Mucosa of stomach (tissue), 1 donor: ENCODE measurements around the gene CYP4A22.

ENCODE experiments used
- H3K27me3 ChIP-seq: one replicate; pipeline ENCODE4 v1.7.0; 2013; ENCODE audit warnings: mild to moderate bottlenecking, low read length; ENCODE audit not compliant: control insufficient read depth, insufficient read depth
- H3K36me3 ChIP-seq: one replicate; pipeline ENCODE4 v1.7.0; 2013; ENCODE audit warnings: low read length; ENCODE audit not compliant: control insufficient read depth, insufficient read depth
- H3K4me1 ChIP-seq: one replicate; pipeline ENCODE4 v1.7.0; 2013; ENCODE audit warnings: mild to moderate bottlenecking, low read length; ENCODE audit not compliant: control insufficient read depth, insufficient read depth
- H3K4me3 ChIP-seq: one replicate; pipeline ENCODE4 v1.7.0; 2013; ENCODE audit warnings: low read length
- H3K9ac ChIP-seq: one replicate; pipeline ENCODE4 v1.7.0; 2013; ENCODE audit warnings: mild to moderate bottlenecking, low read length, moderate library complexity
- H3K9me3 ChIP-seq: one replicate; pipeline ENCODE4 v1.7.0; 2013; ENCODE audit warnings: mild to moderate bottlenecking, low read length, moderate library complexity; ENCODE audit not compliant: control insufficient read depth
- donor health status: Pancreatic carcinoma.

CYP4A22 gene

GRCh38 chr1:47181955-47182675 lies 44.9 kb downstream of the CYP4A22 start:
- H3K4me3 ChIP-seq = no peak overlapping the region
- peaks cover 49% of the 10 kb centered on the region for H3K4me1 ChIP-seq
- no peaks in the 10 kb centered on the region for H3K9me3 ChIP-seq
- peaks cover 4% of the 10 kb centered on the region for H3K27me3 ChIP-seq
- H3K36me3 ChIP-seq = no peaks in the 10 kb centered on the region
- H3K9ac ChIP-seq = peak overlapping the region; percentile 51

- no peak overlapping the region for H3K4me3 ChIP-seq
- H3K9ac ChIP-seq = peak overlapping the region; percentile 51
- H3K4me1 ChIP-seq = peaks cover 56% of the 10 kb centered on the region
Observed at GRCh38 chr1:47182676-47183235, 45.5 kb downstream of the CYP4A22 start.

GRCh38 chr1:47183308-47184089 lies 46.3 kb downstream of the CYP4A22 start:
- H3K27me3 ChIP-seq = peaks cover 4% of the 10 kb centered on the region
- no peaks in the 10 kb centered on the region for H3K9me3 ChIP-seq
- no peak overlapping the region for H3K9ac ChIP-seq
- H3K4me1 ChIP-seq = peaks cover 62% of the 10 kb centered on the region
- H3K4me3 ChIP-seq = no peak overlapping the region
- H3K36me3 ChIP-seq = no peaks in the 10 kb centered on the region

More at GRCh38 chr1:47182676-47183235, 45.5 kb downstream of the CYP4A22 start:
- Histone ChIP-seq H3K36me3 (no peaks in the 10 kb centered on the region), H3K9me3 (no peaks in the 10 kb centered on the region), H3K27me3 (peaks cover 4% of the 10 kb centered on the region)

- H3K4me1 ChIP-seq = peaks cover 67% of the 10 kb centered on the region
- H3K27me3 ChIP-seq = peaks cover 4% of the 10 kb centered on the region
- no peak overlapping the region for H3K9ac ChIP-seq
- H3K9me3 ChIP-seq = no peaks in the 10 kb centered on the region
- H3K36me3 ChIP-seq = no peaks in the 10 kb centered on the region
- H3K4me3 ChIP-seq = no peak overlapping the region
Observed at GRCh38 chr1:47184090-47184821, 47.0 kb downstream of the CYP4A22 start.

GRCh38 chr1:47184822-47185677 lies 47.8 kb downstream of the CYP4A22 start:
- H3K27me3 ChIP-seq = peaks cover 4% of the 10 kb centered on the region
- no peak overlapping the region for H3K4me3 ChIP-seq
- no peaks in the 10 kb centered on the region for H3K9me3 ChIP-seq
- H3K4me1 ChIP-seq = peaks cover 67% of the 10 kb centered on the region
- H3K9ac ChIP-seq = no peak overlapping the region
- no peaks in the 10 kb centered on the region for H3K36me3 ChIP-seq

GRCh38 chr1:47186267-47187185 lies 49.3 kb downstream of the CYP4A22 start:
- Histone ChIP-seq H3K4me1 (peaks cover 67% of the 10 kb centered on the region), H3K27me3 (peaks cover under 1% of the 10 kb centered on the region), H3K4me3 (no peak overlapping the region)

GRCh38 chr1:47187231-47187925 lies 50.1 kb downstream of the CYP4A22 start:
- no peak overlapping the region for H3K4me3 ChIP-seq

More at GRCh38 chr1:47186267-47187185, 49.3 kb downstream of the CYP4A22 start:
- no peaks in the 10 kb centered on the region for H3K36me3 ChIP-seq
- no peak overlapping the region for H3K9ac ChIP-seq
- H3K9me3 ChIP-seq = no peaks in the 10 kb centered on the region

GRCh38 chr1:47187926-47188250 lies 50.6 kb downstream of the CYP4A22 start:
- H3K4me1 ChIP-seq = peaks cover 67% of the 10 kb centered on the region
- no peak overlapping the region for H3K4me3 ChIP-seq
- no peak overlapping the region for H3K9ac ChIP-seq
- no peaks in the 10 kb centered on the region for H3K36me3 ChIP-seq
- H3K27me3 ChIP-seq = no peaks in the 10 kb centered on the region
- no peaks in the 10 kb centered on the region for H3K9me3 ChIP-seq

More at GRCh38 chr1:47187231-47187925, 50.1 kb downstream of the CYP4A22 start:
- Histone ChIP-seq H3K4me1 (peaks cover 67% of the 10 kb centered on the region), H3K9me3 (no peaks in the 10 kb centered on the region), H3K36me3 (no peaks in the 10 kb centered on the region), H3K9ac (no peak overlapping the region), H3K27me3 (no peaks in the 10 kb centered on the region)

GRCh38 chr1:47188791-47189785 lies 51.8 kb downstream of the CYP4A22 start:
- peak overlapping the region; percentile 87 for H3K9ac ChIP-seq
- H3K9me3 ChIP-seq = no peaks in the 10 kb centered on the region
- H3K4me3 ChIP-seq = no peak overlapping the region
- H3K27me3 ChIP-seq = no peaks in the 10 kb centered on the region
- peaks cover 65% of the 10 kb centered on the region for H3K4me1 ChIP-seq
- no peaks in the 10 kb centered on the region for H3K36me3 ChIP-seq
